Testis (tissue), 2 donors: ENCODE results near the gene TMEM63B.

ENCODE experiments used
- POLR2A ChIP-seq: fragments of 450-650 bp; IDR thresholded peaks from one replicate; pipeline ENCODE4 v1.6.1; 2017; ENCODE audit warnings: antibody characterized with exemption, mild to moderate bottlenecking, moderate library complexity
- TF ChIP-seq, protein P1 (sequence below), 3 experiments: fragments of 450-650 bp in 2 of 3; fragments of 200-600 bp in 1 of 3; sonication (generic) in 1 of 3; IDR thresholded peaks; one replicate each; pipeline ENCODE4 v1.5.1; 2016 to 2019; ENCODE audit warnings: antibody characterized with exemption in 3 of 3, mild to moderate bottlenecking in 2 of 3, moderate library complexity in 1 of 3

DNA sequence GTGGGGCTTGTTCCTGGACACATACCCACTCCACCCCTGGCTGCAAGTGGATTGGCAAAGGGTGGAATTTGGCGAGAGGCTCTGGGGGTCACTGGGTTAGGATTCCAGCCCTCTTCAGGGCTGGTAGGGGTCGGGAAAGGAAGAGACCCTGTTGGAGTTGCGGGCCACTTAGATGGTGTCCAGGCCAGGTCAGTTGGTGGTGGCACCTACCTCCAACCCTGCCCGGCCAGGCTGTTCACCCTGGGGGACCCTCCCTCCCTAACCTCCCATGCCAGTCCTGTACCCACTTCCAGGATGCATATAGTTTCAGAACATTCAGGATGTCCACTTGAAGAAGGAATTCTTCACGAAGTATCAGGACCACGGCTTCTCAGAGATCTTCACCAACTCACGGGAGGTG is 52.3 kb downstream of the TMEM63B start:
- TF ChIP-seq, protein P1, sequence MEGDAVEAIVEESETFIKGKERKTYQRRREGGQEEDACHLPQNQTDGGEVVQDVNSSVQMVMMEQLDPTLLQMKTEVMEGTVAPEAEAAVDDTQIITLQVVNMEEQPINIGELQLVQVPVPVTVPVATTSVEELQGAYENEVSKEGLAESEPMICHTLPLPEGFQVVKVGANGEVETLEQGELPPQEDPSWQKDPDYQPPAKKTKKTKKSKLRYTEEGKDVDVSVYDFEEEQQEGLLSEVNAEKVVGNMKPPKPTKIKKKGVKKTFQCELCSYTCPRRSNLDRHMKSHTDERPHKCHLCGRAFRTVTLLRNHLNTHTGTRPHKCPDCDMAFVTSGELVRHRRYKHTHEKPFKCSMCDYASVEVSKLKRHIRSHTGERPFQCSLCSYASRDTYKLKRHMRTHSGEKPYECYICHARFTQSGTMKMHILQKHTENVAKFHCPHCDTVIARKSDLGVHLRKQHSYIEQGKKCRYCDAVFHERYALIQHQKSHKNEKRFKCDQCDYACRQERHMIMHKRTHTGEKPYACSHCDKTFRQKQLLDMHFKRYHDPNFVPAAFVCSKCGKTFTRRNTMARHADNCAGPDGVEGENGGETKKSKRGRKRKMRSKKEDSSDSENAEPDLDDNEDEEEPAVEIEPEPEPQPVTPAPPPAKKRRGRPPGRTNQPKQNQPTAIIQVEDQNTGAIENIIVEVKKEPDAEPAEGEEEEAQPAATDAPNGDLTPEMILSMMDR (IDR thresholded peaks at IDR 0.05) = no peak
- TF ChIP-seq POLR2A = no peak
